GM13976 (cell line): ENCODE results near the gene BTBD9.

Source experiments
- DNase-seq: peaks from one replicate; pipeline ENCODE4 v3.0.0; 2012; ENCODE audit warnings: low spot score
- in situ Hi-C: fragments of 300-500 bp; cut with MboI; formaldehyde crosslinking; loops from one replicate; pipeline ENCODE4 v1.12.0; 2022; ENCODE audit warnings: low sequenced_read_pairs, mixed read lengths, inconsistent platforms; ENCODE audit not compliant: unreplicated experiment
- TF ChIP-seq, protein P1 (sequence below): IDR thresholded peaks from 2 replicates; pipeline ENCODE4 v1.5.1; 2012; ENCODE audit warnings: borderline replicate concordance, mild to moderate bottlenecking; ENCODE audit not compliant: insufficient read depth; ENCODE audit errors: extremely low read depth, missing control alignments, control extremely low read depth

Gene BTBD9

DNA sequence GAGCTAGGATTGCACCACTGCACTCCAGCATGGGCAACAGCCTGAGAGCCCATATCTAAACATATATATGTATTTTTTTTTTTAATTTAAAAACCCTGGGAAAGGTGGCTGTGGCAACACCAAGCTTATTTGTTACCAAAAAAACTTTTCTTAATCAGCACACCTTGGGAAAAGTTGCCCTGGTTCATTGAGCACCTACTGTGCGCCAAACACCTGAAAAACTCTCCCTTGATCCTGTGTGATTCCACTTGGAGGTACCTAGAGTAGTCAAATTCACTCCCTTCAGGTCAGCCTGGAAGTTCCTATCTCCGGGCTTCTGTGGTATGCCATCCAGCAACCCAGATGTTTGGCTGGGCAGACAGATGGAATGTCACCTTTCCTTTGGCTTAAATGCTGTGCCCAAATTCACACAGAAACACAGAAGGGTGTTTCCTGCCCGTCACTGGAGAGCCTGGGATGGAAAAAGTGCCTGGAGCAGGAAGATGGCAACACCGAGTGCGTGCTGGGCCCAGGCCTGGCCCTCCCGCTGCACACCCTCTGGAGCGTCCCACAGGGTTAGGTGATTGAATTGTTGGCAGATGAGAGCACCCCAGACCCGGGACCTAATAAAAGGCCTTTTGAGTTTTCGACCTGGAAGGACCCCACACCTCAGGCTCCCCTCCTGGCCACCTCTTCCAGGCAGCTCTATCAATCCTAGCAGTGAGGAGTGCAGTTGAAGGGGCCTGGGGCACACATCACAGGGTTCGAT is 482.7 kb downstream of the BTBD9 start:
- TF ChIP-seq, protein P1, sequence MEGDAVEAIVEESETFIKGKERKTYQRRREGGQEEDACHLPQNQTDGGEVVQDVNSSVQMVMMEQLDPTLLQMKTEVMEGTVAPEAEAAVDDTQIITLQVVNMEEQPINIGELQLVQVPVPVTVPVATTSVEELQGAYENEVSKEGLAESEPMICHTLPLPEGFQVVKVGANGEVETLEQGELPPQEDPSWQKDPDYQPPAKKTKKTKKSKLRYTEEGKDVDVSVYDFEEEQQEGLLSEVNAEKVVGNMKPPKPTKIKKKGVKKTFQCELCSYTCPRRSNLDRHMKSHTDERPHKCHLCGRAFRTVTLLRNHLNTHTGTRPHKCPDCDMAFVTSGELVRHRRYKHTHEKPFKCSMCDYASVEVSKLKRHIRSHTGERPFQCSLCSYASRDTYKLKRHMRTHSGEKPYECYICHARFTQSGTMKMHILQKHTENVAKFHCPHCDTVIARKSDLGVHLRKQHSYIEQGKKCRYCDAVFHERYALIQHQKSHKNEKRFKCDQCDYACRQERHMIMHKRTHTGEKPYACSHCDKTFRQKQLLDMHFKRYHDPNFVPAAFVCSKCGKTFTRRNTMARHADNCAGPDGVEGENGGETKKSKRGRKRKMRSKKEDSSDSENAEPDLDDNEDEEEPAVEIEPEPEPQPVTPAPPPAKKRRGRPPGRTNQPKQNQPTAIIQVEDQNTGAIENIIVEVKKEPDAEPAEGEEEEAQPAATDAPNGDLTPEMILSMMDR = no peak
- in situ Hi-C loops = no loop called here
- peak; percentile 26 for DNase-seq

DNA sequence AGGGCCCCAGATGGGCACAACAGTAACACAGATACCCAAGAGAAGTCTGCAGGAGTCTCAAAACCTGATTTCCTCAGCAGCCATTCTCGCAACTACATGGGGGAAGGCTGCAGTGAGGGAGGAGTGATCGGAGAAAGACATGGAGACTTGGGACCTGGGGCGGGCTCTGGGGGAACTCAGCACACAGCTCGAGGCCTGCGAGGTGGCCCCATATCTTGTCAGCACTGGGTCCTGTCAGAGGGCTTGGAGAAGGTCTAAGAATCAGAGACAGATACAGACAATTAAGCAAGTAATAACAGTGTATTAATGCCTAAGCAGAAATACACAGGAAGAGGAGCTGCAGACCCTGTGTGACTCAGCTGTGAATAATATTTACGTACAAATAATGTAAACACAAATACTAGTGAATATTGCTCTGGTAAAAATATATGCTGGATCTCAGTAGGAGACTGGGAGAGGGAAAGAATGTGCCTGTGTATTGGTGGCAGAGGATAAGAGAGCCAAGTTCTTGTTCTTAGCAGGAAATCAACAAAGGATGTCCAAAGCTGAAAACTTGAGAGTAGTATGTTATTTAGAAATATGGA is 484.0 kb downstream of the BTBD9 start:
- in situ Hi-C loops = no loop called here
- TF ChIP-seq, protein P1 = no peak
- no peak for DNase-seq

DNA sequence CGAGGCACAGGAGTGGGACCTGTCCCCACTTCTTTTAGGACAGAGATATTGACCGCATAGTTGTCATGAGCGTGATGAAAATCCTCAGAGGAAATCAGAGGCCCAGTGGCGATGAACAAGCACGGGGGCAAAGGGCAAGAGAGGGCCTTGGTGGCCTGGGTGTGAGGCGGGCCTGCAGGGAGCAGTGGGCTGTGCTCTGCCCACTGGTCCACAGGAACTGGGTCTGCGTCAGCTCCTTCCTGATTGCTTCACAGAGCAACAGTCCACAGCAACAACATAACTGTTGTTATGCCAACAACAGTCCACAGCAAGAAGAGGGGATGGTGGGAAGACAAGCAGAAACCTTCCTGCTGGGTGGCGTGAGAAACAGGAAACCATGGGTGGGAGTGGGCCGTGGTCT is 484.6 kb downstream of the BTBD9 start:
- in situ Hi-C loops = no loop called here
- DNase-seq = no peak
- TF ChIP-seq, protein P1 = no peak

DNA sequence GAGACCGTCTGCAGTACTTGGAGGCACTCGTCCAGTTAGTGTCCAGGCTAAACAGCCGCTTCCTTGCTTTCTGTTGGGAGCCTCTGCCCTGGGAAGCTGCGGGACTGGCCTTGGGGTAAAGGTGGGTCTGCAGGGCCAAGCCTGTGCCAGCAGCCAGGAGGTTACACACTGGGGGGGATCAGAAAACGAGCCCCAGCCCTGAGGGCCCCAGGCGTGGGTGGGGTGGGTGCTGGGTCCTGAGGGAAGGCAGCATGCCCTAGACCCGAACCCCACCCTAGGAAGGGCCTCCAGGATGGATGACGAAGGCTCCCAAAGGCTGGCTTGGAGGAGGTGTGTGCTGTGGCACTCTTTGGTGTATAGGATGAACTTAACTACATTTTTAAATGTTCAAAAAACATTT is 485.0 kb downstream of the BTBD9 start:
- TF ChIP-seq, protein P1 = no peak
- peak; percentile 26 for DNase-seq
- in situ Hi-C loops = no loop called here

DNA sequence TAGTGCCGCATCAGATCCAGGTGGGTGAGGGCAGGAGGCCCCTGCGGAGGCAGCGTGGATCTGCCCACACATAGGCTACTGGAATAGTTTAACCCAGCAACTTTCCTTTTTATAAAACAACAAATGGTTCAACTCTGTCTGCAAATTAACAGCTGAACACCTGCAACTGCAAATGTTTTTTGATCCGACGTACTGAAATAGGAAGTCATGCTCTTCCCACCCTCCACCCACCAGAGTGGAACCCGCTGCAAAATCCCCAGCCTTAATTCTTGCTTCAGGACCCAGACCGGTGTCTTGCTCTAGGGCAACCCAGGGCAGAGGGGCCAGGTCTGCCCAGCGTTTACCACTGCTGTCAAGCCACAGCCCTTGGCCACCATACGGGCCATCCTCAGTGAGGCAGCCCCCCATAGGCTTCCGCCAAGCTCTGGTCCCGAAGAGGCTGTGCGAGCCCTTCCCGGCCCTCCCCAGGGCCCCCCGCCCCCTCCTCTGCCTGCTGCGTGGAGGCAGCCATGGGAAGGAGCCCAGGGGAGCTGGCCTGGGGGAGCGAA is 485.9 kb downstream of the BTBD9 start:
- no peak for DNase-seq
- TF ChIP-seq, protein P1 = no peak
- in situ Hi-C loops = no loop called here

DNA sequence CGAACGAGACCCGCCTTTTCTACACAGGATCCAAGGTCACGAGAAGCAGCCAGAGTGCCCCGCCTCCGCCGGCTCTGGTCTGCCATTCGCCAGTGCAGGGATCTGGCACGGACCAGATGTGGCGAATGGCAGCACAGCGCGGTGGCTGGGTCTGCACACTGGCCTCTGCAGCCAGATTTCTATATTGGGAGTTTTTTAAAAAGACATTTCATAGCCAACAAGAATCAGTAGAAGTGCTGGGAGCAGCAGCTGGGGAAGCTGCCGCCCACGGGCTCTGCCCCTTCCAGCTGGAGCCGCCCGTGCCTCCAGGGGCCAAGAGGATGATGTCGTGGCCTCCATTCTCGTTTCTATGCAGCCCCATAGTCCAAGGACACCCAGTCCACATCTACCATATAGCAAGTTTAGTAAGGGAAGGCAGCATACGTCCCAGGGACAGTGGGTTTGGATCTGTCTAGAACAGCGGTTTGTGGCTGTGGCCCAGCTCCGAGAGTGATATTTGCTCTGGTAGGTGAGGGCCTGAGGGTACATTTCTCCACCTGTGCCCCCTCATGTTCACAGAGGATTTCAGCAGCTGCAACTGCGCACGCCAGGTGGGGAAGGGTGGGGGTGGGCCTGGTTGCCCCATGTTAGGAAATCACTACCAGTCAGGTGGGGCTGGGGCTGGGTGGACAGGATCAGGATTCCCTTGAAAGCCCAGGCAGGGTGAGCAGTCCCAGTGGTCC is 486.5 kb downstream of the BTBD9 start:
- in situ Hi-C loops = no loop called here
- TF ChIP-seq, protein P1 = no peak
- peak; percentile 28 for DNase-seq
